ENCODE data around the gene STRAP. TPM values are rescaled to one million over a fixed set of nuclear protein-coding genes. Genes with fewer than 3 reads are reported as not detected.
"Not testable (repeated sequence)": the region's sequence is repeated elsewhere in the genome, so short reads cannot be mapped to it uniquely, and the experiment has no call there.

Gene STRAP
- total RNA-seq, 1 donor from 2014 or later, result 31.9 TPM

GRCh38 chr12:15863372-15863771, 18.8 kb upstream of the STRAP start:
- H3K4me3 ChIP-seq, result no peak overlapping the region
- no peak for DNase-seq (ENCODE audit: extremely low spot score in 2 of 2)
- TF ChIP-seq POLR2A (IDR thresholded peaks at IDR 0.05) (no peak), CTCF (IDR thresholded peaks at IDR 0.05) (no peak), POLR2AphosphoS5 (IDR thresholded peaks at IDR 0.05; ENCODE audit: insufficient read depth in 1 of 2, low read depth in 1 of 2) (no peak)
- no peaks in the 10 kb centered on the region for H3K36me3 ChIP-seq
- no peak overlapping the region for H3K27ac ChIP-seq
- H3K4me1 ChIP-seq, result no peaks in the 10 kb centered on the region
- H3K27me3 ChIP-seq, result no peaks in the 10 kb centered on the region
- intact Hi-C loops (cut with DNase I), result no loop called here
- no peaks in the 10 kb centered on the region for H3K9me3 ChIP-seq

GRCh38 chr12:15863984-15864383, 18.2 kb upstream of the STRAP start:
- no peaks in the 10 kb centered on the region for H3K36me3 ChIP-seq
- H3K27ac ChIP-seq, result no peak overlapping the region
- no peak for DNase-seq (ENCODE audit: extremely low spot score in 2 of 2)
- no peak for TF ChIP-seq CTCF (IDR thresholded peaks at IDR 0.05)
- TF ChIP-seq POLR2AphosphoS5 (IDR thresholded peaks at IDR 0.05; ENCODE audit: insufficient read depth in 1 of 2, low read depth in 1 of 2), result no peak
- TF ChIP-seq POLR2A (IDR thresholded peaks at IDR 0.05), result no peak
- no peak overlapping the region for H3K4me3 ChIP-seq
- no peaks in the 10 kb centered on the region for H3K27me3 ChIP-seq
- H3K9me3 ChIP-seq, result no peaks in the 10 kb centered on the region
- H3K4me1 ChIP-seq, result no peaks in the 10 kb centered on the region
- intact Hi-C loops (cut with DNase I), result no loop called here

- H3K27me3 ChIP-seq, result no peaks in the 10 kb centered on the region
- H3K4me1 ChIP-seq, result no peaks in the 10 kb centered on the region
- no peak for DNase-seq (ENCODE audit: extremely low spot score in 2 of 2)
- TF ChIP-seq CTCF (IDR thresholded peaks at IDR 0.05) (no peak), POLR2AphosphoS5 (IDR thresholded peaks at IDR 0.05; ENCODE audit: insufficient read depth in 1 of 2, low read depth in 1 of 2) (no peak), POLR2A (IDR thresholded peaks at IDR 0.05) (no peak)
- no peak overlapping the region for H3K4me3 ChIP-seq
- intact Hi-C loops (cut with DNase I), result no loop called here
- no peak overlapping the region for H3K27ac ChIP-seq
- H3K9me3 ChIP-seq, result no peaks in the 10 kb centered on the region
- no peaks in the 10 kb centered on the region for H3K36me3 ChIP-seq
Measured at GRCh38 chr12:15868186-15868585, 14.0 kb upstream of the STRAP start.

- Histone ChIP-seq H3K9me3 (no peaks in the 10 kb centered on the region), H3K4me3 (no peak overlapping the region), H3K27ac (no peak overlapping the region), H3K27me3 (no peaks in the 10 kb centered on the region), H3K4me1 (no peaks in the 10 kb centered on the region), H3K36me3 (no peaks in the 10 kb centered on the region)
- DNase-seq (ENCODE audit: extremely low spot score in 2 of 2), result no peak
- no peak for TF ChIP-seq POLR2AphosphoS5 (IDR thresholded peaks at IDR 0.05; ENCODE audit: insufficient read depth in 1 of 2, low read depth in 1 of 2)
- no peak for TF ChIP-seq POLR2A (IDR thresholded peaks at IDR 0.05)
- no peak for TF ChIP-seq CTCF (IDR thresholded peaks at IDR 0.05)
- intact Hi-C loops (cut with DNase I), result no loop called here
Measured at GRCh38 chr12:15873556-15873955, 8.6 kb upstream of the STRAP start.

GRCh38 chr12:15874556-15875145, 7.5 kb upstream of the STRAP start:
- H3K9me3 ChIP-seq; DNase-seq (ENCODE audit: extremely low spot score in 2 of 2); intact Hi-C loops (cut with DNase I); H3K4me3 ChIP-seq; H3K36me3 ChIP-seq; H3K27me3 ChIP-seq; H3K4me1 ChIP-seq; H3K27ac ChIP-seq: not testable (repeated sequence)
